Thyroid gland (tissue), 4 donors: ENCODE data around the gene DUSP19. TPM values are rescaled to one million over a fixed set of nuclear protein-coding genes. Genes with fewer than 3 reads are reported as not detected.
A peak's percentile ranks its signal among the peaks of the same experiment; 100 is the strongest.

Experiments
- DNase-seq, 2 donors: peaks; one replicate each; pipeline ENCODE4 v3.0.0-alpha.2; 2019
- H3K27ac ChIP-seq, 3 donors: fragments of 200-600 bp; sonication (generic); 1 replicate in 2 of 3; 2 replicates in 1 of 3; pipeline ENCODE4 v1.5.1; 2016 to 2019; ENCODE audit warnings: mild to moderate bottlenecking in 1 of 3, moderate library complexity in 1 of 3
- H3K27me3 ChIP-seq: fragments of 200-600 bp; sonication (generic); one replicate; pipeline ENCODE4 v1.5.1; 2019
- H3K36me3 ChIP-seq, 2 donors: fragments of 200-600 bp; sonication (generic); one replicate each; pipeline ENCODE4 v1.5.1; 2016 to 2019
- H3K4me1 ChIP-seq, 2 donors: fragments of 200-600 bp; sonication (generic); one replicate each; pipeline ENCODE4 v1.5.1; 2017 to 2019
- H3K4me3 ChIP-seq, 3 donors: fragments of 200-600 bp; sonication (generic); replicated peaks in 1 of 3; 1 replicate in 2 of 3; 2 replicates in 1 of 3; pipeline ENCODE4 v1.5.1; 2016; ENCODE audit warnings: mild to moderate bottlenecking in 1 of 3
- H3K9me3 ChIP-seq: fragments of 200-600 bp; sonication (generic); one replicate; pipeline ENCODE4 v1.5.1; 2017
- POLR2A ChIP-seq, 2 donors: fragments of 450-650 bp; IDR thresholded peaks; one replicate each; pipeline ENCODE4 v1.6.1; 2017; ENCODE audit warnings: antibody characterized with exemption in 2 of 2, mild to moderate bottlenecking in 2 of 2, moderate library complexity in 1 of 2
- WGBS, 2 donors: methylation state at CpG; one replicate each; pipeline ENCODE4 v1.1.5; 2017; 5-methylcytosine and 5-hydroxymethylcytosine counted together
- intact Hi-C: fragments of 100-400 bp; cut with DNase I; formaldehyde crosslinking; loops from one replicate; pipeline ENCODE4 v1.15.1; 2023
- total RNA-seq, 4 donors: library from RNA; depleted of rRNA; stranded (reverse); fragments of >200 nt; gene quantifications; one replicate each; pipeline ENCODE4 v1.2.3, GENCODE V29; 2016
- TF ChIP-seq, protein P1 (sequence below), 6 experiments: fragments of 200-600 bp in 3 of 6; fragments of 450-650 bp in 3 of 6; sonication (generic) in 3 of 6; IDR thresholded peaks; one replicate each; pipeline ENCODE4 v1.5.1; 2016 to 2019; ENCODE audit warnings: antibody characterized with exemption in 6 of 6, mild to moderate bottlenecking in 2 of 6, inconsistent platforms in 1 of 6, moderate library complexity in 1 of 6

DUSP19 gene
- total RNA-seq, 4 donors from 2014 or later: 3.2 to 5.9 (median 3.7) TPM

DNA sequence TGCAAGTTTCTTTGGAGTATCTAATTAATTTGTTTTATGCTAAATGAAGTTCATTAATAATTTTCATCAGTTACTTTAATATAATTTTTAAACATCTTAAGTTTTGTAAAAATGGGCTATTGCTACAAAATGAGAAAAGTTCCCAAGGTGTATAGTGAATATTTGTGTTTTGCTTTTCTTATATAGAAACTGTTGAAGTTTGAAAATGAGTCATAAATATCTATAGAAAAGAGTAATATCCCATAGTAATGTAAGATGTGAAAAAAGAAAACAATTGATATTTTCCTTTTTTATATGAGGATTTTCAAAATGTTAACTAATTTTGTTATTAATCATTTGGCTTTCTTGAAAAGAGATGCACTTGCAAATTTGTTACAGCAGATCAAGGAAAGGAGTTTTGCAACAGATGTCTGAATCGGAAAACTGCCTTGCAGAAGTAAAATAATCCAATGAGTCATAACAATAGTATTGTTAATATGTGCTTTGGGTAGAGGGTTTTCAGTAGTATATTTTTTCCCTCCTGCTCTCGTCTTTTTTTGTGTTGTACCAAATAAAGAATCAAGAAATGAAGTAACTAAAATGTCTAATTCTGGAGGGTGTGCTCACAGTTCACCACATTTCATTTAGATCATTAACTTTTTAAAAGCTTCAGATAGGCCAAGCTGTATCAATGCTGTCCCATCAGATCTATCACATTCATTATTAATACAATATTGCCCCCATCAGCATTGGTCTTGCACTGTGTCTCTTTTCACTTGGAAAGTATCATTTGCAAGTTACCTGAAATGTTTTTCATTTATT, 15.5 kb downstream of the DUSP19 start:
- Histone ChIP-seq H3K36me3 (no peaks in the 10 kb centered on the region), H3K27ac (no peak overlapping the region), H3K9me3 (no peaks in the 10 kb centered on the region), H3K4me1 (no peaks in the 10 kb centered on the region), H3K4me3 (no peak overlapping the region), H3K27me3 (no peaks in the 10 kb centered on the region)
- WGBS, 2 donors: 77 to 79% methylated on average over 2 of the region's 2 CpGs
- no peak for DNase-seq
- TF ChIP-seq POLR2A (IDR thresholded peaks at IDR 0.05): no peak
- TF ChIP-seq, protein P1, sequence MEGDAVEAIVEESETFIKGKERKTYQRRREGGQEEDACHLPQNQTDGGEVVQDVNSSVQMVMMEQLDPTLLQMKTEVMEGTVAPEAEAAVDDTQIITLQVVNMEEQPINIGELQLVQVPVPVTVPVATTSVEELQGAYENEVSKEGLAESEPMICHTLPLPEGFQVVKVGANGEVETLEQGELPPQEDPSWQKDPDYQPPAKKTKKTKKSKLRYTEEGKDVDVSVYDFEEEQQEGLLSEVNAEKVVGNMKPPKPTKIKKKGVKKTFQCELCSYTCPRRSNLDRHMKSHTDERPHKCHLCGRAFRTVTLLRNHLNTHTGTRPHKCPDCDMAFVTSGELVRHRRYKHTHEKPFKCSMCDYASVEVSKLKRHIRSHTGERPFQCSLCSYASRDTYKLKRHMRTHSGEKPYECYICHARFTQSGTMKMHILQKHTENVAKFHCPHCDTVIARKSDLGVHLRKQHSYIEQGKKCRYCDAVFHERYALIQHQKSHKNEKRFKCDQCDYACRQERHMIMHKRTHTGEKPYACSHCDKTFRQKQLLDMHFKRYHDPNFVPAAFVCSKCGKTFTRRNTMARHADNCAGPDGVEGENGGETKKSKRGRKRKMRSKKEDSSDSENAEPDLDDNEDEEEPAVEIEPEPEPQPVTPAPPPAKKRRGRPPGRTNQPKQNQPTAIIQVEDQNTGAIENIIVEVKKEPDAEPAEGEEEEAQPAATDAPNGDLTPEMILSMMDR (IDR thresholded peaks at IDR 0.05): peak in 3 of 6 experiments; percentile 9 to 33 (median 32)
- intact Hi-C loops: no loop called here

DNA sequence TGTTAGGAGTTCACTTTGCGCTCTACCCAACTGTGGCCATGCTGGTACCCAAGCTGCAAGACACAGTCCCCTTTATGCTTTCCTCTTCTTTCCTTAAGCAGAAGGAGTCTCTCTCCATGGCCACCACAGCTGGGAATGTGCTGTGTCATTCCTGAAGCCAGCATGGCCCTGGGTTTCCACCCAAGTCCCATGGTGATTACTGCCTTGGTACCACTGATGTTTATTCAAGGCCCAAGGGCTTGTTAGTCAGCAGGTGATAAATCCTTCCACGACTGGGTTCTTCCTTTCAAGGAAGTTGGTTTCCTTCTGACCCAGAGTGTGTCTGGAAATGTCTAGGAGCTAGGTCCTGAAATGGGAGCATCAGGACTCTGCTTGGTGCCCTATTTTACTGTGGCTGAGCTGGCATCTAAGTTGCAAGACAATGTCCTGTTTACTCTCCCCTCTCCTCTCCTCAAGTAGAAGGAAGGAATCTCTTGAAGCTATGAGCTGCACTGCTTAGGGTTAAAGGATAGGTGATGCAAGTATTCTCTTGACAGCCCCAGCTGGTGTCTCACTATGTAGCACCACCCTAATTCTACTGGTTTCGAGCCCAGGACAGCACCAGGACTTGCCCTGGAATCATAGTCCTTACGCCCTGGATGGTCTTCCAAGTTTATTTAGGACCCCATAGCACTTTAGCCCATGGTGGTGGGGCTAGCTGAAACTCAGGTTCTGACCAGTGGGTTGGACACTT, 27.0 kb downstream of the DUSP19 start:
- no peaks in the 10 kb centered on the region for H3K27me3 ChIP-seq
- no peaks in the 10 kb centered on the region for H3K4me1 ChIP-seq
- no peaks in the 10 kb centered on the region for H3K36me3 ChIP-seq
- no peak overlapping the region for H3K27ac ChIP-seq
- TF ChIP-seq, protein P1 (IDR thresholded peaks at IDR 0.05): no peak
- no peak for TF ChIP-seq POLR2A (IDR thresholded peaks at IDR 0.05)
- no peak for DNase-seq
- H3K9me3 ChIP-seq: no peaks in the 10 kb centered on the region
- intact Hi-C loops: no loop called here
- 71 to 72% methylated on average over 4 of the region's 4 CpGs for WGBS, 2 donors
- no peak overlapping the region for H3K4me3 ChIP-seq

DNA sequence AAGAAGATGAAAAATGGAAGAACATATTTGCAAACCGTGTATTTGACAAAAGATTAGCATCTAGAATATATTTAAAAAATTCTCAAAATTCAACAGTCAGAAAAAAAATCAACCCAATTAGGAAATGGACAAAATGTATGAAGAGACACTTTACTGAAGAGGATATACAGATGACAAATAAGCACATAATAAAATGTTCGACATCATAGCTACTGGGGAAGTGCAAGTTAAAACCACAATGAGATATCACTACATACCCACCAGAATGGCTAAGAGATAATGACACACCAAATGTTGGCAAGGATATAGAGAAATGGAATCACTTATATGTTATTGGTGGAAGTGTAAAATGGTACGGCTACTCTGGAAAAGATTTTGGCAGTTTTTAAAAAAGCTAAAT, 34.0 kb downstream of the DUSP19 start:
- intact Hi-C loops: no loop called here
- Histone ChIP-seq H3K4me1 (no peaks in the 10 kb centered on the region), H3K27ac (no peak overlapping the region), H3K4me3 (no peak overlapping the region), H3K9me3 (no peaks in the 10 kb centered on the region), H3K27me3 (no peaks in the 10 kb centered on the region), H3K36me3 (no peaks in the 10 kb centered on the region)
- TF ChIP-seq, protein P1 (IDR thresholded peaks at IDR 0.05): no peak
- no peak for TF ChIP-seq POLR2A (IDR thresholded peaks at IDR 0.05)
- WGBS, 2 donors: 92% methylated on average over 3 of the region's 3 CpGs
- DNase-seq: no peak

DNA sequence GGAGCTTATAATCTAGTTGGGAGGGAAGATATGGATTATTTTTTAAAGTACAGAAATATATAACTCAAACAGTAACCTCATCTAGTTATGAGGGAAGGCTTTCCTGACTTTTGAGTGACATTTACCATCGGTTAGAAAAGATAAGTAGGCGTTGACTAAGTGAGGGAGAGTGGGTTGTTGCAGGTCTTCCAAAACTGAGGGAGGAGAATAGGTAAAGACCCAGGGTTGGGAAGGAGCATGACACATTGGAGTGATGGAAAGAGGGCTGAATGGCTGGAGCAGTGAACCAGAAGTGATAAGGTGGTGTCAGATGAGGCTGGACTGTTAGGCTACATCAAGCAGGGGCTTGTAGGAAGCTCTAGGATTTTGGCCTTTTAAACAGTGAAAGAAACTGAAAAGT, 35.1 kb downstream of the DUSP19 start:
- TF ChIP-seq POLR2A (IDR thresholded peaks at IDR 0.05): no peak
- TF ChIP-seq, protein P1 (IDR thresholded peaks at IDR 0.05): no peak
- no peak overlapping the region for H3K27ac ChIP-seq
- 69 to 78% methylated on average over 2 of the region's 2 CpGs for WGBS, 2 donors
- H3K9me3 ChIP-seq: no peaks in the 10 kb centered on the region
- H3K4me1 ChIP-seq: no peaks in the 10 kb centered on the region
- no peaks in the 10 kb centered on the region for H3K27me3 ChIP-seq
- no peak overlapping the region for H3K4me3 ChIP-seq
- intact Hi-C loops: no loop called here
- H3K36me3 ChIP-seq: no peaks in the 10 kb centered on the region
- no peak for DNase-seq

DNA sequence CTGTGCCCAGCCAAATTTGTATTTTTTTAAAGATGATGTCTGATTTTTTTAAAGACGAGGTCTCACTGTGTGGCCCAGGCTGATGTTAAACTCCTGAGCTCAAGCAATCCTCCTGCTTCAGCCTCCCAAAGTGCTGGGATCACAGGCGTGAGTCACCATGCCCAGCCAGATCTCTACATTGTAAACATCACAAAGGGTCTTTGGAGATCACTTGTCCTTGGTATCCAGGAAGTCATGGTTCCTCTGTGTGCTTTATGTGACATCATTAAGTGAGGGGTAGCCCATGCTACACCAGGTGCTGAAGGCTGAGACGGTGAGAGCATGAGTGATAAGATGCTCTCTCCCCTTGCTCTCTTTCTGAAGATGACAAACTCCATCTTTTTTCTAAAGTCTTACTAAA, 38.7 kb downstream of the DUSP19 start:
- TF ChIP-seq, protein P1 (IDR thresholded peaks at IDR 0.05): no peak
- no peak for TF ChIP-seq POLR2A (IDR thresholded peaks at IDR 0.05)
- 80 to 84% methylated on average over 3 of the region's 3 CpGs for WGBS, 2 donors
- Histone ChIP-seq H3K4me1 (no peaks in the 10 kb centered on the region), H3K27ac (no peak overlapping the region), H3K36me3 (no peaks in the 10 kb centered on the region), H3K4me3 (no peak overlapping the region), H3K27me3 (no peaks in the 10 kb centered on the region), H3K9me3 (no peaks in the 10 kb centered on the region)
- intact Hi-C loops: no loop called here
- no peak for DNase-seq
